Left lung (tissue), 10 donors: ENCODE data around the gene TMCC1. TPM values are rescaled to one million over a fixed set of nuclear protein-coding genes. Genes with fewer than 3 reads are reported as not detected.

Experiments used
- ATAC-seq: fragments of 200-7000 bp; cut with Tn5 transposase; one replicate; pipeline ENCODE4 v1.9.1; 2020; ENCODE audit warnings: moderate library complexity
- DNase-seq, 4 donors: peaks; one replicate each; pipeline ENCODE4 v3.0.0-alpha.2; 2013 to 2020
- H3K27ac ChIP-seq, 2 donors: fragments of 200-600 bp; sonication (generic) in 1 of 2; one replicate each; pipeline versions ENCODE4 v1.5.0 to v1.8.0; 2020 to 2021
- H3K27me3 ChIP-seq, 2 donors: fragments of 200-600 bp; sonication (generic) in 1 of 2; one replicate each; pipeline versions ENCODE4 v1.5.0 to v1.8.0; 2020 to 2021
- H3K36me3 ChIP-seq, 2 donors: fragments of 200-600 bp; sonication (generic) in 1 of 2; one replicate each; pipeline versions ENCODE4 v1.5.0 to v1.8.0; 2020 to 2021
- H3K4me1 ChIP-seq, 2 donors: fragments of 200-600 bp; one replicate each; pipeline ENCODE4 v1.8.0; 2021
- H3K4me3 ChIP-seq, 2 donors: fragments of 200-600 bp; sonication (generic) in 1 of 2; one replicate each; pipeline versions ENCODE4 v1.5.0 to v1.8.0; 2020 to 2021; ENCODE audit warnings: mild to moderate bottlenecking in 1 of 2
- H3K9me3 ChIP-seq, 2 donors: fragments of 200-600 bp; sonication (generic) in 1 of 2; one replicate each; pipeline versions ENCODE4 v1.5.0 to v1.8.0; 2020 to 2021
- intact Hi-C, 2 donors: fragments of 100-400 bp; cut with DNase I; formaldehyde crosslinking; loops; one replicate each; pipeline versions ENCODE4 v1.11.2 to v1.14.2; 2022
- polyA plus RNA-seq, 6 donors: library from polyadenylated mRNA; unstranded; fragments of 120-200 nt; gene quantifications; one replicate each; pipeline ENCODE4 v1.2.1, GENCODE V29; 2013; ENCODE audit not compliant: insufficient read length in 6 of 6
- total RNA-seq, 2 donors: library from RNA; stranded (reverse); fragmentation: NEBNext Ultra II Directional; extraction: Animal tissue kit (Norgen Biotek cat#: 25700); gene quantifications; one replicate each; pipeline ENCODE4 v1.2.1, GENCODE V29; 2021
- TF ChIP-seq, protein P1 (sequence below), 2 donors: fragments of 200-600 bp; sonication (generic) in 1 of 2; IDR thresholded peaks; one replicate each; pipeline versions ENCODE4 v1.5.0 to v1.8.0; 2021; ENCODE audit warnings: antibody characterized with exemption in 2 of 2
- donor health status: DM: no; HTN: yes; CAD: no.
- donor health status: DM: no; HTN: no; CAD: no.

Gene TMCC1
- total and polyA plus RNA-seq, 8 donors = 24.4 to 38.8 (median 27.4) TPM

DNA sequence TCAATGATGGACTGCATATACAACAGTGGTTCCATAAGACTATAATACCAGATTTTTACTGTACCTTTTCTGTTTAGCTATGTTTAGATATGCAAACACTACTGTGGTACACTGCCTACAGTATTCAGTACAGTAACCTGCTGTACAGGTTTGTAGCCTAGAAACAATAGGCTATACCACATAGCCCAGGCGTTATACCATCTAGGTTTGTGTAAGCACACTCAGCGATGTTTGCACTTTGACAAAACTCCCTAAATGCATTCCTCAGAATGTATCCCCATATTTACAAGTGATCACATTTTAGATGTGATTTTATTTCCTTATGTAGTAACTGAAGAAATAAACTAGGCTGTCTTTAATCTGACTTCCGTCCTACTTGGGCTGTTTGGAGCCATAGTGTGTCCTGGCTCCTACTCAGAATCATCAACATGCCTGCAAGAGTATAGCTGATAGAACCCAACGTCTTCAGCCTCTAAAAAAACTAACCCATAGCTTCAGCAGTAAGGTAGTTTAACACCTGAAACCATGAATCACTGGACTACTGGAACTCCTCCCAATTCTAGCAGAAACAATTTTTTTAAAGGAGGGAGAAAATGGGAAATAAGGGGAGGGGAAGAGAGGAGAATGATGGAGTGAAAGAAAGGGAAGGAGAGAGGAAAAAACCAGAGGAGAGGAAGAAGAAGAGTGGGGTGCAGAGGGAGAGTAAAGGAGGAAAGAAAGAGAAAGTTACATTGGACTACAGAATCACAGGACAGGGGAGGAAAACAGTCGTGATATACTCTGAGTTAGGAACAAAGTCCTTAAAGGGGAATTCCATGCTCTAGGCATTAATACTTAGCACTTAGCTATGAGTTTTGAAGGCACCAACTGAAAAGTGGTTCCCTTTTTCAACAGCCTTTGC lies 219.4 kb downstream of the TMCC1 start:
- TF ChIP-seq, protein P1, sequence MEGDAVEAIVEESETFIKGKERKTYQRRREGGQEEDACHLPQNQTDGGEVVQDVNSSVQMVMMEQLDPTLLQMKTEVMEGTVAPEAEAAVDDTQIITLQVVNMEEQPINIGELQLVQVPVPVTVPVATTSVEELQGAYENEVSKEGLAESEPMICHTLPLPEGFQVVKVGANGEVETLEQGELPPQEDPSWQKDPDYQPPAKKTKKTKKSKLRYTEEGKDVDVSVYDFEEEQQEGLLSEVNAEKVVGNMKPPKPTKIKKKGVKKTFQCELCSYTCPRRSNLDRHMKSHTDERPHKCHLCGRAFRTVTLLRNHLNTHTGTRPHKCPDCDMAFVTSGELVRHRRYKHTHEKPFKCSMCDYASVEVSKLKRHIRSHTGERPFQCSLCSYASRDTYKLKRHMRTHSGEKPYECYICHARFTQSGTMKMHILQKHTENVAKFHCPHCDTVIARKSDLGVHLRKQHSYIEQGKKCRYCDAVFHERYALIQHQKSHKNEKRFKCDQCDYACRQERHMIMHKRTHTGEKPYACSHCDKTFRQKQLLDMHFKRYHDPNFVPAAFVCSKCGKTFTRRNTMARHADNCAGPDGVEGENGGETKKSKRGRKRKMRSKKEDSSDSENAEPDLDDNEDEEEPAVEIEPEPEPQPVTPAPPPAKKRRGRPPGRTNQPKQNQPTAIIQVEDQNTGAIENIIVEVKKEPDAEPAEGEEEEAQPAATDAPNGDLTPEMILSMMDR (IDR thresholded peaks at IDR 0.05) = no peak
- Histone ChIP-seq H3K9me3 (no peaks in the 10 kb centered on the region), H3K4me3 (no peak overlapping the region), H3K4me1 (peaks cover 3 to 10% of the 10 kb centered on the region in 2 donors), H3K36me3 (peaks cover 0 to 13% of the 10 kb centered on the region in 2 donors), H3K27me3 (no peaks in the 10 kb centered on the region), H3K27ac (peak overlapping the region in 1 of 2 donors; percentile 2)
- intact Hi-C loops = no loop called here
- DNase-seq (peak in 1 of 4 donors; percentile 49), ATAC-seq (peak; percentile 69)

DNA sequence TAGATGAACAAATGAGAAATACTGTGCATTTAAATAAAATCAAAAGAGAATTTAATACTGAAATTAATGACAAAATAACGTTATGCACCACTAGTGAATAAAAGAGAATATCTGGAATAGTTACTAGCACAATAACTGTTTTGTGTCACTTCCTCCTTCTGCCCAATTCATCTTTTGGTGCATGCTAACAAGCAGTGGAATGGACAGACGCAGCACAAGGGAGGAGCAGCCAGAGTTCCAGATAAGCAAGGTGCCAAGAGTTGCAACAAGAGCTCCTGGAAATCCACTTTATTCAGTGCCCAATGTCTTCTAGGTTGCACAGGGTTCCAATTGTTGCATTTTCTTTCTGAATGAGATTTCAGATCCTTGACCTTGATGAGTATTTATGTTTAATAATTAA lies 220.5 kb downstream of the TMCC1 start:
- Histone ChIP-seq H3K27ac (no peak overlapping the region), H3K4me1 (peaks cover 3 to 10% of the 10 kb centered on the region in 2 donors), H3K27me3 (no peaks in the 10 kb centered on the region), H3K36me3 (peaks cover 0 to 13% of the 10 kb centered on the region in 2 donors), H3K4me3 (no peak overlapping the region), H3K9me3 (no peaks in the 10 kb centered on the region)
- ATAC-seq = peak; percentile 59
- TF ChIP-seq, protein P1 (IDR thresholded peaks at IDR 0.05) = no peak
- intact Hi-C loops = no loop called here
- DNase-seq = no peak

DNA sequence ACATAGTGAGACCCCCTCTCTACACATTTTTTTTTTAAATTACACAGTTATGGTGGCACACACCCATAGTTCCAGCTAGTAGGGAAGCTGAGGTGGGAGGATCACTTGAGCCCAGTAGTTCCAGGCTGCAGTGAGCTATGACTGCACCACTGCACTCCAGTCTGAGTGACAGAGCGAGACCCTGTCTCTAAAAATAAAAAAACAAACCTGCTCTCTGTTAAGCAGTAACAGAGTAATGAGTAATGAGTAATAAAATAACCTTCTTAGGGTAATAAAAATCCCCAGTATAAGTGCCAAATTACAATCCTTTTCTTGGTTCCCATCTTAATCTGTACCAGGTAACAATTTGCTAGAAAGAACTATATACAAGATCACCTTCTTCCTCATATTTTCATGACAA lies 221.1 kb downstream of the TMCC1 start:
- peaks cover 0 to 13% of the 10 kb centered on the region in 2 donors for H3K36me3 ChIP-seq
- H3K4me1 ChIP-seq = peaks cover 3 to 10% of the 10 kb centered on the region in 2 donors
- H3K27me3 ChIP-seq = no peaks in the 10 kb centered on the region
- TF ChIP-seq, protein P1 (IDR thresholded peaks at IDR 0.05) = no peak
- DNase-seq = no peak
- H3K27ac ChIP-seq = no peak overlapping the region
- ATAC-seq = no peak
- H3K9me3 ChIP-seq = no peaks in the 10 kb centered on the region
- intact Hi-C loops = no loop called here
- no peak overlapping the region for H3K4me3 ChIP-seq

DNA sequence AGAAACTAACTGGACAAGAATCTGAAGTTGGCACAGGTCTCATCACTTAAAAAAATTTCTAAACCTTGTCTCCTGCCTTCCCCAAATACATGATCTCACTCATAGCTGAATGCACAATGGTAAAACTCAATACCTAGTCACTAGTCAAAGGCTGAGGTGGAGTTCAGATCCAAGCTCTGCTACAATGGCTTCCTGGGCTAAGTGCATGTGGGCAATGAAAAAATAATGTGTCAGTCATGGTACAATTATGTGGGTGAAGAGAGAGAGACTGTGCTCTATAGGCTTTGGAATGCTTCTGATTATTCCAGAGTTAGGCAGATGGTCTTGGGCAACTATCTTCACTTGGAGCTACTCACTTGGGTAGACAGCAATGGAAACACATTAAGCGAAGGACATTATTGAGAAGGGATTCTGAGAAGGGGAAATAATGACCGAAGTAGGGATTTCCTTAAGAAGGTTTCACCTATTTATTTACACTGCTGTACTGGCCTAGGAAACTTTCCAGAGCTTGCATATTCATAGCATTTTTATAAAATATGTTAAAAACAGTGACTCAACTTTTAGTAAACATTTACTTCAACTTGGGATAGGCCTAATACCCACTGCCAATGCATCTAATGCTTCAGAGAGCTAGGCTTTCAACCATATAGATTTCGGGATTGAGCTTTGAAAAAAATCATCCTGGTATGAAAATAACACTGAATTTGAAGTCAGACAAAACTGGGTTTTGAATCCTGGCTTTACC lies 228.3 kb downstream of the TMCC1 start:
- Histone ChIP-seq H3K4me1 (peaks cover 0 to 3% of the 10 kb centered on the region in 2 donors), H3K27ac (no peak overlapping the region), H3K36me3 (peaks cover 0 to 5% of the 10 kb centered on the region in 2 donors), H3K27me3 (no peaks in the 10 kb centered on the region), H3K9me3 (no peaks in the 10 kb centered on the region), H3K4me3 (no peak overlapping the region)
- DNase-seq = no peak
- TF ChIP-seq, protein P1 (IDR thresholded peaks at IDR 0.05) = no peak
- intact Hi-C loops = no loop called here
- no peak for ATAC-seq
